Measurements from ENCODE around the gene SYNE2. TPM values are rescaled to one million over a fixed set of nuclear protein-coding genes. Genes with fewer than 3 reads are reported as not detected.

Gene SYNE2
- total and polyA plus RNA-seq, 4 donors: 26.9 to 208 (median 67.9) TPM

GRCh38 chr14:64109819-64110554, 257.2 kb downstream of the SYNE2 start:
- 59 to 60% methylated on average over 1 of the region's 1 CpG for WGBS, 2 donors
- no peak for TF ChIP-seq CTCF (IDR thresholded peaks at IDR 0.05; ENCODE audit: control extremely low read depth, extremely low read depth)
- Histone ChIP-seq H3K4me1 (ENCODE audit: control insufficient read depth in 5 of 5, insufficient read depth in 5 of 5, low read length in 5 of 5) (no peaks in the 10 kb centered on the region), H3K4me3 (no peak overlapping the region), H3K27me3 (ENCODE audit: control insufficient read depth in 3 of 3, insufficient read depth in 3 of 3, low read length in 2 of 3) (no peaks in the 10 kb centered on the region), H3K36me3 (ENCODE audit: control insufficient read depth in 4 of 4, insufficient read depth in 4 of 4, low read length in 4 of 4) (peaks cover 3 to 9% (median 6%) of the 10 kb centered on the region in 4 donors), H3K27ac (ENCODE audit: low read depth in 1 of 2, low read length in 1 of 2) (no peak overlapping the region), H3K9me3 (ENCODE audit: control insufficient read depth in 4 of 4, insufficient read depth in 3 of 4, low read length in 3 of 4) (no peaks in the 10 kb centered on the region), H3K9ac (ENCODE audit: insufficient read depth in 1 of 2, low read length in 2 of 2) (no peak overlapping the region)
- ATAC-seq (ENCODE audit: insufficient read depth, low FRiP score): no peak
- DNase-seq: no peak

DNA sequence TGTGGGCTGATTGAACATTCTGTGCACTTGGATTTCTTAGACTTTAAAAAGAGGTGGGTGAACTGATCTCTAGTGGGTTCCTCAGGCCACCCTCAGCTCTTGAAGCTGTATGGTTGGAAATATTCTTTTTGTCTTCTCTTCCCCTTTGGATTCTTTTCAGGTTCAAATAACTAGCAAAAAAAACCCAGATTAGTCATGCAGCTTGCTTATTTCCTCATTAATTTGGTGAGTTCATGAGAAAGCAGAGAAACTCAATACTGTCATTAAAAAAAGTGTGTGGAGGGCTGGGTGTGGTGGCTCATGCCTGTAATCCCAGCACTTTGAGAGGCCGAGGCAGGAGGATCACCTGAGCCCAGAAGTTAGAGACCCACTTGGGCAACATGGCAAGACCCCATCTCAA, 258.0 kb downstream of the SYNE2 start:
- DNase-seq (no peak), ATAC-seq (ENCODE audit: insufficient read depth, low FRiP score) (no peak)
- Histone ChIP-seq H3K27me3 (ENCODE audit: control insufficient read depth in 3 of 3, insufficient read depth in 3 of 3, low read length in 2 of 3) (no peaks in the 10 kb centered on the region), H3K9ac (ENCODE audit: insufficient read depth in 1 of 2, low read length in 2 of 2) (no peak overlapping the region), H3K9me3 (ENCODE audit: control insufficient read depth in 4 of 4, insufficient read depth in 3 of 4, low read length in 3 of 4) (no peaks in the 10 kb centered on the region), H3K27ac (ENCODE audit: low read depth in 1 of 2, low read length in 1 of 2) (no peak overlapping the region), H3K36me3 (ENCODE audit: control insufficient read depth in 4 of 4, insufficient read depth in 4 of 4, low read length in 4 of 4) (peaks cover 3 to 9% (median 8%) of the 10 kb centered on the region in 4 donors), H3K4me3 (no peak overlapping the region), H3K4me1 (ENCODE audit: control insufficient read depth in 5 of 5, insufficient read depth in 5 of 5, low read length in 5 of 5) (no peaks in the 10 kb centered on the region)
- TF ChIP-seq CTCF (IDR thresholded peaks at IDR 0.05; ENCODE audit: control extremely low read depth, extremely low read depth): no peak
- WGBS, 2 donors: 92 to 96% methylated on average over 1 of the region's 1 CpG

DNA sequence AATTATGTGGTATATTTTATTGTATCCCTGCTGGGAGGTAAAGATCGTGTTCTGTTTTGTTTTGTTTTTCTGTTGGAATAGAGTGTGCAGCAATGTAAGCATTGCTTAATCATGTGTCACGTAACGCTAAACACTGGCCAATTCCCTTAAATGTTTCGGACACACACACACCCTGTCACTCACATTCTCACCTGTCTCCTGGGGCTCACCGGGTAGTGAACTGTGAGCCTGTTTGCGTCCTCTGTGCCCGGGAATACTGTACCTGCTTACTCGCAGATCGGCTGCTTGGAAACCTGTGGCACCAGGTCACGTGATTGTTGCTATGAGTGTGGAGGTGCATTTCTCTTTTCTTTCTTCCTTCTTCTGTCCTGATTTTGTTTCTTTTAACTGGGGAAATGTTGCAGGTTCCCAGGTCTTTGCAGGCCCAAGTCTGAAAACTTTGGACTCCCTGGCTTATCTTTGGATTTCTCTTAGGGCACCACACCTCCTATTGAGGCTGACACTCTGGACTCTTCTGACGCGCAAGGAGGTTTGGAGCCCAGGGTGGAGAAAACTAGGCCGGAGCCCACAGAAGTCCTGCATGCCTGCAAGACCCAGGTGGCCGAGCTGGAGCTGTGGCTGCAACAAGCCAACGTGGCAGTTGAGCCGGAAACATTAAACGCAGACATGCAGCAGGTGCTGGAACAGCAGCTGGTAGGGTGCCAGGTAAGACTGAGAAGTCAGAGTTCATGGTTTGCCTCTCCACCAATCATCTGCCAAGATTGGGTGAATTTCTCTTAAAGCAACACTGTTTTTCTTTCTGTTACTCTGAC, 260.3 kb downstream of the SYNE2 start:
- Histone ChIP-seq H3K27me3 (ENCODE audit: control insufficient read depth in 3 of 3, insufficient read depth in 3 of 3, low read length in 2 of 3) (no peaks in the 10 kb centered on the region), H3K36me3 (ENCODE audit: control insufficient read depth in 4 of 4, insufficient read depth in 4 of 4, low read length in 4 of 4) (peaks cover 0 to 9% (median 6%) of the 10 kb centered on the region in 4 donors), H3K4me3 (no peak overlapping the region), H3K27ac (ENCODE audit: low read depth in 1 of 2, low read length in 1 of 2) (peak overlapping the region in 1 of 2 donors; percentile 42), H3K9ac (ENCODE audit: insufficient read depth in 1 of 2, low read length in 2 of 2) (no peak overlapping the region), H3K4me1 (ENCODE audit: control insufficient read depth in 5 of 5, insufficient read depth in 5 of 5, low read length in 5 of 5) (peaks cover 0 to 3% (median 0%) of the 10 kb centered on the region in 5 donors), H3K9me3 (ENCODE audit: control insufficient read depth in 4 of 4, insufficient read depth in 3 of 4, low read length in 3 of 4) (no peaks in the 10 kb centered on the region)
- TF ChIP-seq CTCF (IDR thresholded peaks at IDR 0.05; ENCODE audit: control extremely low read depth, extremely low read depth): no peak
- DNase-seq (no peak), ATAC-seq (ENCODE audit: insufficient read depth, low FRiP score) (no peak)
- 84 to 87% methylated on average over 17 of the region's 17 CpGs for WGBS, 2 donors

All from lung (tissue), 12 donors.